Tibial nerve (tissue), 4 donors: Measurements from ENCODE around the gene NFIA.

Source experiments
- EP300 ChIP-seq, 2 donors: sonication (generic); formaldehyde crosslinking; IDR thresholded peaks; one replicate each; pipeline ENCODE4 v1.6.1; 2017; ENCODE audit warnings: antibody characterized with exemption in 2 of 2, mild to moderate bottlenecking in 1 of 2
- POLR2A ChIP-seq, 2 donors: fragments of 450-650 bp; IDR thresholded peaks; one replicate each; pipeline ENCODE4 v1.6.1; 2017; ENCODE audit warnings: antibody characterized with exemption in 2 of 2, mild to moderate bottlenecking in 2 of 2, moderate library complexity in 2 of 2
- TF ChIP-seq, protein P1 (sequence below), 5 experiments: fragments of 200-600 bp in 3 of 5; fragments of 450-650 bp in 2 of 5; sonication (generic) in 3 of 5; IDR thresholded peaks; one replicate each; pipeline ENCODE4 v1.5.1; 2016 to 2019; ENCODE audit warnings: antibody characterized with exemption in 5 of 5, mild to moderate bottlenecking in 3 of 5, moderate library complexity in 2 of 5

DNA sequence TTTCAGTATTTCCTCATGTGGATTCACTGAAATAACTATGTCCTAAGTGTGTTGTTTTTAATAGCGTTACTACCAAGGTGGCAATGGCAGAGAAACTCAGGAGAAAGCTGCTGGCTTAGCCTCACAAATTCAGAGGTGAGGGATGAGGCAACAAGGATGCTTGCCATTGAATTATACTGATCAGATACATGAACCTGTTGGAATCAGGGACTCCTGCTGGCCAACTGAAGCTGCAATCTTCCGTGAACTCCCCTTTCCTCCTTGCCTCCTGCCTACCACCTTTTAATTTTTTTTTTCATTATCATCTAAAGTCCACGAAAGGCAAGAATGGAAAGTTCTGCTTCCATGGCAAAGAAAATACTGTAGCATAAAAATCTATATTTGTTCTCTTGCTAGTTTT lies 254.7 kb downstream of the NFIA start:
- TF ChIP-seq, protein P1, sequence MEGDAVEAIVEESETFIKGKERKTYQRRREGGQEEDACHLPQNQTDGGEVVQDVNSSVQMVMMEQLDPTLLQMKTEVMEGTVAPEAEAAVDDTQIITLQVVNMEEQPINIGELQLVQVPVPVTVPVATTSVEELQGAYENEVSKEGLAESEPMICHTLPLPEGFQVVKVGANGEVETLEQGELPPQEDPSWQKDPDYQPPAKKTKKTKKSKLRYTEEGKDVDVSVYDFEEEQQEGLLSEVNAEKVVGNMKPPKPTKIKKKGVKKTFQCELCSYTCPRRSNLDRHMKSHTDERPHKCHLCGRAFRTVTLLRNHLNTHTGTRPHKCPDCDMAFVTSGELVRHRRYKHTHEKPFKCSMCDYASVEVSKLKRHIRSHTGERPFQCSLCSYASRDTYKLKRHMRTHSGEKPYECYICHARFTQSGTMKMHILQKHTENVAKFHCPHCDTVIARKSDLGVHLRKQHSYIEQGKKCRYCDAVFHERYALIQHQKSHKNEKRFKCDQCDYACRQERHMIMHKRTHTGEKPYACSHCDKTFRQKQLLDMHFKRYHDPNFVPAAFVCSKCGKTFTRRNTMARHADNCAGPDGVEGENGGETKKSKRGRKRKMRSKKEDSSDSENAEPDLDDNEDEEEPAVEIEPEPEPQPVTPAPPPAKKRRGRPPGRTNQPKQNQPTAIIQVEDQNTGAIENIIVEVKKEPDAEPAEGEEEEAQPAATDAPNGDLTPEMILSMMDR (IDR thresholded peaks at IDR 0.05) = no peak
- TF ChIP-seq EP300 (IDR thresholded peaks at IDR 0.05) (no peak), POLR2A (IDR thresholded peaks at IDR 0.05) (no peak)
